GM12801 (cell line): ENCODE measurements around the gene FBXO21.

Experiments used
- TF ChIP-seq, protein P1 (sequence below): IDR thresholded peaks from one replicate; pipeline ENCODE4 v1.5.1; 2011; ENCODE audit warnings: control low read depth; ENCODE audit not compliant: insufficient read length; ENCODE audit errors: extremely low read depth

Gene FBXO21

DNA sequence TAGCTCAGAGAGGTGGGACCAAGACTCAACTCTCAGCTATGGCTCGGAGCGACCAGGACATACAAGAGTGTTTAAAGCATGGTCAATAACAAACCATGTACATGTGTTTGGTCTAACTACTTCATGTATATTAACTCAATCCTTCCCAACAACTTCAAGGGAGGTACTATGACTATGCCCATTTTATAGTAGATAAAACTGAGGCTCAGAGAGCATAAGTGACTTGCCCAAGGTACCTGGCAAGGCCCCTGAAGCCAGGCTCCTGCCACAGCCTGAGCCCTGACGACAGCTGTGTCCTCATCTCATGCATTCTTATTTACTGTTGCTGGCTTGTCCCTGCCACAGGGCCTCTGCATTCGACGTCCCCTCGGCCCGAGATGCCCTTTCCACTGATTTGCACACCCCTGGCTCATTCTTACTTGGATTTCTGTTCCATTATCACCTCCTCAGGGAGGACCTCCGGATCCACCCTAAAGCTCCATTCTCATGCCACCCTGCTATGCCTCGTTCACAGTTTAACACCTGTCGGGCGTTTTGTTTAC lies 93.7 kb downstream of the FBXO21 start:
- TF ChIP-seq, protein P1, sequence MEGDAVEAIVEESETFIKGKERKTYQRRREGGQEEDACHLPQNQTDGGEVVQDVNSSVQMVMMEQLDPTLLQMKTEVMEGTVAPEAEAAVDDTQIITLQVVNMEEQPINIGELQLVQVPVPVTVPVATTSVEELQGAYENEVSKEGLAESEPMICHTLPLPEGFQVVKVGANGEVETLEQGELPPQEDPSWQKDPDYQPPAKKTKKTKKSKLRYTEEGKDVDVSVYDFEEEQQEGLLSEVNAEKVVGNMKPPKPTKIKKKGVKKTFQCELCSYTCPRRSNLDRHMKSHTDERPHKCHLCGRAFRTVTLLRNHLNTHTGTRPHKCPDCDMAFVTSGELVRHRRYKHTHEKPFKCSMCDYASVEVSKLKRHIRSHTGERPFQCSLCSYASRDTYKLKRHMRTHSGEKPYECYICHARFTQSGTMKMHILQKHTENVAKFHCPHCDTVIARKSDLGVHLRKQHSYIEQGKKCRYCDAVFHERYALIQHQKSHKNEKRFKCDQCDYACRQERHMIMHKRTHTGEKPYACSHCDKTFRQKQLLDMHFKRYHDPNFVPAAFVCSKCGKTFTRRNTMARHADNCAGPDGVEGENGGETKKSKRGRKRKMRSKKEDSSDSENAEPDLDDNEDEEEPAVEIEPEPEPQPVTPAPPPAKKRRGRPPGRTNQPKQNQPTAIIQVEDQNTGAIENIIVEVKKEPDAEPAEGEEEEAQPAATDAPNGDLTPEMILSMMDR = no peak

DNA sequence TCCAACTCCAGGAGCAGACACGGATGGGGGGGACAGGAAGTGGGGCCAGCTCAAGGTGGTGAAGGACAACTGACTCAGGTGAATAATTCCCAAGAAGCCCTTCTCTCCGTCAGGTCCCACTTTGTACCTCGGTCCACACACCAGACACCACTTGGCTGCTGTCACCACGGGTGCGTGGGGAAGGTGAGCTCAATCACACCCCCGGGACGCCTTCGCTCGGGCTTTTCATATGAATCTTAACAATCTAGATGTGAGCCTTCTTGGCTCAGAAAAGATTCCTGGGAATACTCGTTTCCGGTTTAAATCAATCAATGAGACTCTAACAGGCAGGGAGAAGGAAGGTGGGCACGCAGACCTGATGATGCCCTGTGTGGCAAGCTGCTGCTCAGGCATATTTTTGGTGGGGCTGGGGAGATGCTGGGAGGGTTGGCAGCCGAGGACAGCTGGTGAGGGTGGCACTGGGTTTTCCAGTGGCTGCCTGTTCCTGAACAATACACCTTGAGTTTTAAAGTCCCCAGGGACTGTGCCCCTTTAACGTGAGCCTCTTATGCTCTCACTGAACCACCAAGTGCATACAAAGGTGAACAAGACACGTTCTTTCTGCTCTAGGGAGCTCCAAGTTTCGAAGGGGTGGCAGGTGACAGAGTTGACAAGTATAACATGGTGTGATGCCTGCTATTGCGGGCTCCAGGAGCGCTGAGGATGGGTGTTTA lies 96.2 kb downstream of the FBXO21 start:
- TF ChIP-seq, protein P1 = no peak

DNA sequence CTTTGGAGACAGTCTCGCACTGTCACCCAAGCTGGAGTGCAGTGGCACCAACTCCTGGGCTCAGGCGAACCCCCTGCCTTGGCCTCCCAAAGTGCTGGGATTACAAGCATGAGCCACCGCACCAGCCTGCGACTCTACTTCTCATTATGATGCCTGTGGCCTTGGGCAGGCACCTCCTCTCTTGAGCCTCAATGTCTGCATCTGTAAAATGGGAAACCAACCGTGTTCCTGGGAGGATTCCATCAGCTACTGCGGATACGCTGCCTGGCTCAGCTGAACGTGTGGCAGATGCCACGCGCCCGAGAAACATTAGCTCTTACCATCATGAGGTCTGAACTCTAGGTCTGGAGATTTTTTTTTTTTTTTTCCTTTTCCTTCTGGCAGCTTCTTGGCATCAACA lies 96.8 kb downstream of the FBXO21 start:
- TF ChIP-seq, protein P1 = no peak

DNA sequence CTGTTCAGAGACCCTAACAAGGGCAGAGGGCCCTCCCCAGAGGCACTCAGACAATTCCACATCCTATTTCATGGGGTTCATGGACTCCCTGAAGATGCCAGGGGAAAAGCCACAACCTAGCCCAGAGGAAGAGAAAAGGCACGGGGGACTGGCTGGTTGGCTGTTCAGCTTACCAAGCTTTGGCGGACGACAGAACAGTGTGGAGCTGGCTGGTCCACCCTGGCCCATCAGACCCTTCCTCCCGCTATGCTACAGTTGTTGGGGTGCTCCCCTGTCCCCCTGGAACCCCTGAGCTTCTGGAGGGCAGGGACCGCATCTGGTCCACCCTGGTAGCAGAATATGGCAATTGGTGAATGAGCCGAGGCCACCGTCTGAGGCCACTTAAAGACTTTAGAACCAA lies 97.4 kb downstream of the FBXO21 start:
- TF ChIP-seq, protein P1 = no peak

DNA sequence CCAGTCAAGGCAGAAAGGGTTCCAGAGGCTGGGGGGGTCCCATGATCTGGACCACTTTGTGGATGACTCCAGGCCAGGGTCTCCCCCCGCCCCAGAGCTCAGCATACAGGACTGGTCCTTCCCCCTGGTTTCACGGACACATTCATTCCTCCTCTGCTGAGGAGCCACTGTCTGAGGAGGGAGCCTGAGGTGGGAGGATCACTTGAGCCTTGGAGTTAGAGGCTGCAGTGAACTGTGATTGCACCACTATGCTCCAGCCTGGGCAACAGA lies 97.8 kb downstream of the FBXO21 start:
- TF ChIP-seq, protein P1 = no peak
